Measurements from ENCODE around the gene RNF152.

Gene RNF152

GRCh38 chr18:61901323-61901986 is 8.6 kb upstream of the RNF152 start:
- no peaks in the 10 kb centered on the region for H3K36me3 Mint-ChIP-seq (ENCODE audit: low read depth)
- DNase-seq (peak; percentile 25), ATAC-seq (peak; percentile 84)
- H3K9me3 Mint-ChIP-seq = no peaks in the 10 kb centered on the region
- no peak overlapping the region for H3K4me3 Mint-ChIP-seq
- H3K27ac Mint-ChIP-seq = no peak overlapping the region
- peaks cover 46% of the 10 kb centered on the region for H3K27me3 Mint-ChIP-seq
- H3K4me1 Mint-ChIP-seq = no peaks in the 10 kb centered on the region

GRCh38 chr18:61900504-61901281 is 7.9 kb upstream of the RNF152 start:
- Mint-ChIP-seq H3K36me3 (ENCODE audit: low read depth) (no peaks in the 10 kb centered on the region), H3K9me3 (no peaks in the 10 kb centered on the region), H3K27ac (no peak overlapping the region), H3K27me3 (peaks cover 49% of the 10 kb centered on the region), H3K4me1 (no peaks in the 10 kb centered on the region), H3K4me3 (no peak overlapping the region)
- DNase-seq = no peak
- no peak for ATAC-seq

- Mint-ChIP-seq H3K4me1 (no peaks in the 10 kb centered on the region), H3K9me3 (no peaks in the 10 kb centered on the region), H3K36me3 (ENCODE audit: low read depth) (no peaks in the 10 kb centered on the region), H3K4me3 (no peak overlapping the region), H3K27me3 (peaks cover 49% of the 10 kb centered on the region), H3K27ac (no peak overlapping the region)
- DNase-seq (no peak), ATAC-seq (no peak)
Measured at GRCh38 chr18:61898640-61899101, 5.9 kb upstream of the RNF152 start.

GRCh38 chr18:61896757-61897156 is 4.0 kb upstream of the RNF152 start:
- Mint-ChIP-seq H3K27ac (no peak overlapping the region), H3K9me3 (no peaks in the 10 kb centered on the region), H3K36me3 (ENCODE audit: low read depth) (no peaks in the 10 kb centered on the region), H3K4me1 (peaks cover 10% of the 10 kb centered on the region), H3K27me3 (peaks cover 54% of the 10 kb centered on the region), H3K4me3 (no peak overlapping the region)
- DNase-seq = no peak
- no peak for ATAC-seq

GRCh38 chr18:61896118-61896517 is 3.3 kb upstream of the RNF152 start:
- H3K4me1 Mint-ChIP-seq = peaks cover 10% of the 10 kb centered on the region
- no peak for DNase-seq
- H3K36me3 Mint-ChIP-seq (ENCODE audit: low read depth) = no peaks in the 10 kb centered on the region
- no peak overlapping the region for H3K27ac Mint-ChIP-seq
- peaks cover 54% of the 10 kb centered on the region for H3K27me3 Mint-ChIP-seq
- ATAC-seq = no peak
- no peaks in the 10 kb centered on the region for H3K9me3 Mint-ChIP-seq
- H3K4me3 Mint-ChIP-seq = no peak overlapping the region

GRCh38 chr18:61894751-61895524 is 2.1 kb upstream of the RNF152 start:
- H3K4me1 Mint-ChIP-seq = peaks cover 10% of the 10 kb centered on the region
- H3K36me3 Mint-ChIP-seq (ENCODE audit: low read depth) = no peaks in the 10 kb centered on the region
- H3K9me3 Mint-ChIP-seq = no peaks in the 10 kb centered on the region
- H3K27ac Mint-ChIP-seq = no peak overlapping the region
- H3K4me3 Mint-ChIP-seq = peak overlapping the region; percentile 74
- peaks cover 54% of the 10 kb centered on the region for H3K27me3 Mint-ChIP-seq
- DNase-seq (no peak), ATAC-seq (no peak)

GRCh38 chr18:61893971-61894750 is 1.4 kb upstream of the RNF152 start:
- Mint-ChIP-seq H3K36me3 (ENCODE audit: low read depth) (no peaks in the 10 kb centered on the region), H3K27me3 (peaks cover 54% of the 10 kb centered on the region), H3K4me3 (peak overlapping the region; percentile 74), H3K4me1 (peaks cover 10% of the 10 kb centered on the region), H3K27ac (no peak overlapping the region), H3K9me3 (no peaks in the 10 kb centered on the region)
- ATAC-seq = peak; percentile 79
- DNase-seq = peak; percentile 68

- H3K9me3 Mint-ChIP-seq = no peaks in the 10 kb centered on the region
- H3K36me3 Mint-ChIP-seq (ENCODE audit: low read depth) = no peaks in the 10 kb centered on the region
- peak; percentile 33 for DNase-seq
- no peak overlapping the region for H3K27ac Mint-ChIP-seq
- ATAC-seq = peak; percentile 56
- peak overlapping the region; percentile 76 for H3K4me3 Mint-ChIP-seq
- H3K4me1 Mint-ChIP-seq = peaks cover 10% of the 10 kb centered on the region
- H3K27me3 Mint-ChIP-seq = peaks cover 51% of the 10 kb centered on the region
Measured at GRCh38 chr18:61893309-61893970, 633 bp upstream of the RNF152 start.

- Mint-ChIP-seq H3K9me3 (no peaks in the 10 kb centered on the region), H3K4me3 (no peak overlapping the region), H3K36me3 (ENCODE audit: low read depth) (no peaks in the 10 kb centered on the region), H3K27me3 (peaks cover 45% of the 10 kb centered on the region), H3K4me1 (peaks cover 10% of the 10 kb centered on the region), H3K27ac (no peak overlapping the region)
- ATAC-seq (no peak), DNase-seq (no peak)
Measured at GRCh38 chr18:61891894-61892293, 913 bp downstream of the RNF152 start.

GRCh38 chr18:61891271-61891670 is 1.5 kb downstream of the RNF152 start:
- no peak for DNase-seq
- no peak overlapping the region for H3K27ac Mint-ChIP-seq
- H3K27me3 Mint-ChIP-seq = peaks cover 41% of the 10 kb centered on the region
- H3K4me3 Mint-ChIP-seq = no peak overlapping the region
- no peaks in the 10 kb centered on the region for H3K9me3 Mint-ChIP-seq
- ATAC-seq = no peak
- peaks cover 10% of the 10 kb centered on the region for H3K4me1 Mint-ChIP-seq
- no peaks in the 10 kb centered on the region for H3K36me3 Mint-ChIP-seq (ENCODE audit: low read depth)

- Mint-ChIP-seq H3K27me3 (peaks cover 37% of the 10 kb centered on the region), H3K4me1 (peaks cover 10% of the 10 kb centered on the region), H3K27ac (no peak overlapping the region), H3K4me3 (no peak overlapping the region), H3K36me3 (ENCODE audit: low read depth) (no peaks in the 10 kb centered on the region), H3K9me3 (no peaks in the 10 kb centered on the region)
- no peak for ATAC-seq
- no peak for DNase-seq
Measured at GRCh38 chr18:61890344-61890743, 2.5 kb downstream of the RNF152 start.

GRCh38 chr18:61889541-61889940 is 3.3 kb downstream of the RNF152 start:
- Mint-ChIP-seq H3K4me1 (peaks cover 10% of the 10 kb centered on the region), H3K4me3 (no peak overlapping the region), H3K27me3 (peaks cover 32% of the 10 kb centered on the region), H3K36me3 (ENCODE audit: low read depth) (no peaks in the 10 kb centered on the region), H3K27ac (no peak overlapping the region), H3K9me3 (no peaks in the 10 kb centered on the region)
- DNase-seq (no peak), ATAC-seq (no peak)

GRCh38 chr18:61888622-61889021 is 4.2 kb downstream of the RNF152 start:
- DNase-seq = no peak
- Mint-ChIP-seq H3K36me3 (ENCODE audit: low read depth) (no peaks in the 10 kb centered on the region), H3K4me1 (peaks cover 10% of the 10 kb centered on the region), H3K4me3 (no peak overlapping the region), H3K27me3 (peaks cover 32% of the 10 kb centered on the region), H3K27ac (no peak overlapping the region), H3K9me3 (no peaks in the 10 kb centered on the region)
- no peak for ATAC-seq

GRCh38 chr18:61887838-61888237 is 5.0 kb downstream of the RNF152 start:
- H3K4me1 Mint-ChIP-seq = peaks cover 4% of the 10 kb centered on the region
- H3K27ac Mint-ChIP-seq = no peak overlapping the region
- no peak for ATAC-seq

More at GRCh38 chr18:61887838-61888237, 5.0 kb downstream of the RNF152 start:
- H3K9me3 Mint-ChIP-seq = no peaks in the 10 kb centered on the region
- H3K27me3 Mint-ChIP-seq = peaks cover 27% of the 10 kb centered on the region
- H3K4me3 Mint-ChIP-seq = no peak overlapping the region
- no peak for DNase-seq
- H3K36me3 Mint-ChIP-seq (ENCODE audit: low read depth) = no peaks in the 10 kb centered on the region

Measured in activated naive CD8-positive, alpha-beta T cell treated with anti-CD3 and anti-CD28 coated beads, Interleukin-2, amount 50 U/mL, for 24 hours (primary cell).